Left cardiac atrium (tissue), 4 donors: ENCODE data around the gene SIM2. TPM values are rescaled to one million over a fixed set of nuclear protein-coding genes. Genes with fewer than 3 reads are reported as not detected.

ENCODE experiments used
- ATAC-seq, 2 donors: fragments of 200-7000 bp; cut with Tn5 transposase; one replicate each; pipeline ENCODE4 v1.9.1; 2020; ENCODE audit warnings: mild to moderate bottlenecking in 2 of 2, moderate library complexity in 2 of 2
- DNase-seq: peaks from one replicate; pipeline ENCODE4 v3.0.0-alpha.2; 2020
- intact Hi-C, 2 donors: fragments of 100-400 bp; cut with DNase I; formaldehyde crosslinking; loops; one replicate each; pipeline versions ENCODE4 v1.14.1 to v1.15.1; 2022 to 2023
- total RNA-seq, 2 donors: library from RNA; stranded (reverse); fragmentation: NEBNext Ultra II Directional; extraction: Animal tissue kit (Norgen Biotek cat#: 25700); gene quantifications; one replicate each; pipeline ENCODE4 v1.2.1, GENCODE V29; 2021
- donor health status: DM: no; HTN: yes; CAD: no.
- donor health status: DM: no; HTN: yes; CAD: no; lungs with severe emphysema.
- donor health status: DM: yes; HTN: yes; CAD: no.
- donor health status: Dilated cardiomyopathy.

The SIM2 gene
- total RNA-seq, 2 donors from 2014 or later: not detected

GRCh38 chr21:36730291-36731281, 31.7 kb downstream of the SIM2 start:
- ATAC-seq (no peak), DNase-seq (no peak)
- intact Hi-C loops: no loop called here

DNA sequence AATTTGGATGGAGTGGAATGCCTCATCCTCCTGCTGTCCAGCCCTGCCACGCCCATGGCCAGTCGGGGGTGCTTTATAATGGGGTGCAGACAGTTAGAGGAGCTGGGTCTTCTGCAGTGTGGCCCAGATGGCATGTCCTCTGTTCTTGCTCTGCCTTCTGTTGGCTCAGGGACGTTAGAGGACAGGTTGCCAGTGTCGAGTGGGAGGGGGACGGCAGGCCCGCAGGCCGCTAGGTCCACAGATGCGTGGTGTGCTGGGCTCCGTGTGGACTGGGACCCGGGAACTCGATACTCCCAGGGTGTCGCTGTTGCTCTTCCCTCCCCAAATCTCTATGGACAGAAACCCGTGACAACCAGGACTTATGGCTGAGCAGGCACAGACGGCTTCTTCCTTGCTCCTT, 33.3 kb downstream of the SIM2 start:
- ATAC-seq (no peak), DNase-seq (no peak)
- intact Hi-C loops: no loop called here

DNA sequence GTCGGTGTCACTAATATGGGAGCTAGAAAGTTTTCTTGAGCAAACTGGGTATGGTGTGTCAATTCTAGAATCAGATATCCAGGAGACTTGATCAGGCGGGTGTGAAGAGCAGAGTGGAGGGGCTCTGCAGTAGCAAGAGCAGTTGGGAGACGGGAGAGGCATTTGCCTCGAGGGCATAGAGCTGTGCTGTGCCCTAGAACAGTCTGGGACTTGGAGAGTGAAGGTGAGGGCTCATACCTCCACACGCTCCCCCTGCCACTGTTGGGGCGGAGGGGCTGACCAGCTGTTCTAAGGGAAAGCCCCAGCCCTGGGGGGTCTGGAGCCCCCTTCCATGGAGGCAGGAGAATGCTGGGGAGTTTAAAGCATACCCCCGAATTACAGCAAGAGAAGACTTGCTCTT, 33.8 kb downstream of the SIM2 start:
- intact Hi-C loops: no loop called here
- ATAC-seq: no peak

GRCh38 chr21:36733857-36734256, 34.9 kb downstream of the SIM2 start:
- ATAC-seq: no peak
- intact Hi-C loops: no loop called here
- DNase-seq: no peak

More for the DNA sequence above, 33.8 kb downstream of the SIM2 start:
- DNase-seq: no peak

GRCh38 chr21:36734367-36735200, 35.7 kb downstream of the SIM2 start:
- DNase-seq (no peak), ATAC-seq (no peak)
- intact Hi-C loops: no loop called here

- no peak for DNase-seq
- intact Hi-C loops: no loop called here
- ATAC-seq: no peak
Observed at GRCh38 chr21:36735201-36735515, 36.2 kb downstream of the SIM2 start.

DNA sequence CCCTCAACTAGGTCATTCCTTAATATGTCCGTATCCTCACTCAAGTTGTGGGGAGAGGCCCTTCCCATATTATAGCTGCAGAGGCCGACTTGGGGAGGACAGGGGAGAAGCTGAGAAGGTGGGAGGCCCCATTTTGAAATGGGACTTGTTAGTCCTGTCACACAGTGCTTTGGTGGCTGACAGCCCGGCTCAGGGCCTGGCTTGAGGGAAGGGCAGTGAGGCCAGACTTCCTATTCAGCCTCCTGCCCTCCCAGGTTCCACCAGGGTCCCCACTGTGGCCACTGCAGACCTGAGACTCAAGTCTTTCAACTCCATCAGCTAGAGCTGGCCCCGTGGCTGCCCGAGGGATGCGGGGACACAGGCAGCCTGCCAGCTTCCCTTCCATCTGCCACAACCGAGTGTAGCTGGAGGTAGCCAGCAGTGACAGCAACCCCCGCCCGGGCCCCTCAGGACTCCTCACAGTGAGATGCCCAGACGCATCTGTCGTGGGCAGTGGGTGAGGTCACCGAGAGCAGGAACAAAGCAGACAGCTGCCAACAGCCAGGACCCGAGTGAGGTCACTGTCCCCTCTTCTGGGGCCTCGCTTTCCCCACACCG, 36.9 kb downstream of the SIM2 start:
- no peak for DNase-seq
- intact Hi-C loops: no loop called here
- no peak for ATAC-seq

DNA sequence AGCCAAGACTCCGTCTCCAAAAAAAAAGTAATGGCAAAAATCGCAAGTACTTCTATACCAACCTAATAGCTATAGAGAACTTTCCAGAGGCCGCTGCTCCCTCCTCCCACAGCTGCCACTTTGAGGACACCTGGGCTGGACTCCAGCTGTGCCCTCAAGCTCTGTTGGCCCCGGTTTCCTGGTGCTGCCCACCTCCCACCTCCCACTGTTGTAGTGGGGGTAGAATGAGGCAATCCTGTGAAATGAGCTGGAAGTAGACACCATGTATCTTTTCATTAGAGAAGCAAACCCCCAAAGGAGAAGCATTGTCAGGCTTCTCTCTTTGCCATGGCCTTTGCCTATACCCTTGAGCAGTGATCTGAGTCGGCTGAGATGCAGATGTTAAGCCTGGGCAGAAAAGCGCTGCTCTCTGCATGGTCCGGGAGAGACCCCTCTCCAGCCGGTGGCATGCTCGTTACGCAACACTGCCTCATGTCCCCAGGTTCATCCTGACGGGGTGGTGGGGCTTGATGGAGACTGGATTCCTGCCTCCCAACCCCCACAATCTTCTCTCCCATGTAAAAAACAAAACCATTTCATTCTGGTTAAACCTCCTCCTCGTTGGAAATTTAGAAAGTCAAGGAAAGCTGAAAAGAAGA, 39.7 kb downstream of the SIM2 start:
- DNase-seq (no peak), ATAC-seq (no peak)
- intact Hi-C loops: no loop called here

DNA sequence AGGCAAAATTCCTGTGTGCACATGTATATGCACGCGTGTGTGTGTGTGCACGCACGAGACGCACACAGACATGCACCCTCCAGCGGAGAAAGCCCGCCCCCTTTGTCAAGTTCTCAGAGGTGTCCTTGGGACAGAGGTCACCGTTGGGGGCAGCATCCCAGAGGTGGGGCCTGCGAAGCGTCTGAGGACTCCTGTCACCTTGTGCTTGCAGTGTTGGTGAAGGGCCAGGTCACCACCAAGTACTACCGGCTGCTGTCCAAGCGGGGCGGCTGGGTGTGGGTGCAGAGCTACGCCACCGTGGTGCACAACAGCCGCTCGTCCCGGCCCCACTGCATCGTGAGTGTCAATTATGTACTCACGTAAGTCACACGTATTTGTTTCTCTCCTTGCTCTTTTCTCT, 42.6 kb downstream of the SIM2 start:
- ATAC-seq (no peak), DNase-seq (no peak)
- intact Hi-C loops: loop anchor here in 1 of 2 donors (10.0 kb wide), 1 partner anchor 173 kb away; no protein-coding TSS in a partner anchor

DNA sequence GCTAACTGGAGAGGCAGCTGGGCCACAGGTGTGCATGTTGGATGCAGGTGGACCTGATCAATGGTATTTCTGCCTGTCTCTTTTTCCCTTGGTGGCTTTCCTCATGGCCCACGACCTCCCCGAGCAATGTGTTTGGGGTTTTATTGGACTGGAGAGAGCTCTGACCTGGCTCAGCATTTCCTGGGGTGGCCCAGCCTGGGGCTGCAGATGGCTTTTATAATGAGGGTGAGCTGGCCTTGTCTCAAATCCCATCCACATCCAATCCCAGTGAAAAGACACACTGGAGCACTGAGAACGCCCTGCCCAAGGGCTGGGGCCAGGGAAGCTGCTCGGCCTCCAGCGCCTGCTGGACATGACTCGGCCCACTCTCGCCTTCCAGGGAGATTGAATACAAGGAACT, 44.1 kb downstream of the SIM2 start:
- ATAC-seq (no peak), DNase-seq (no peak)
- intact Hi-C loops: loop anchor here in 1 of 2 donors (10.0 kb wide), 1 partner anchor 172 kb away; no protein-coding TSS in a partner anchor

DNA sequence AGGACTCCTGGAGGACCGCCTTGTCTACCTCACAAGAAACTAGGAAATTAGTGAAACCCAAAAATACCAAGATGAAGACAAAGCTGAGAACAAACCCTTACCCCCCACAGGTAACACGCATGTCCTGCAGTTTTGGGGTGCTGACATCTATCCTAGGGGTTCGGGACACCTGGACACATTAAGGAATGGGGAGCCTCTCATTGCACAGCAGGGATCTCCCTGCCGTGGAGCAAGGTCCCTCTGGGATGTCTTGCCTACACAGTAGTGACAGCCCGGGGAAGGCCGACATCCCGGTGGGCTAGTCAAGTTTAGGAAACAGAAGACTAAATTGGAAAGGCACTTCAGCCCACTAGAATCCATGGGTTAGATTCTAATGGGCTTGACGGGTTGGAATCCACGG, 44.5 kb downstream of the SIM2 start:
- no peak for ATAC-seq
- no peak for DNase-seq
- intact Hi-C loops: loop anchor here in 1 of 2 donors (10.0 kb wide), 1 partner anchor 171 kb away; no protein-coding TSS in a partner anchor

- ATAC-seq (no peak), DNase-seq (no peak)
- intact Hi-C loops: loop anchor here in 1 of 2 donors (10.0 kb wide), 1 partner anchor 171 kb away; no protein-coding TSS in a partner anchor
Observed at GRCh38 chr21:36744190-36744559, 45.3 kb downstream of the SIM2 start.

DNA sequence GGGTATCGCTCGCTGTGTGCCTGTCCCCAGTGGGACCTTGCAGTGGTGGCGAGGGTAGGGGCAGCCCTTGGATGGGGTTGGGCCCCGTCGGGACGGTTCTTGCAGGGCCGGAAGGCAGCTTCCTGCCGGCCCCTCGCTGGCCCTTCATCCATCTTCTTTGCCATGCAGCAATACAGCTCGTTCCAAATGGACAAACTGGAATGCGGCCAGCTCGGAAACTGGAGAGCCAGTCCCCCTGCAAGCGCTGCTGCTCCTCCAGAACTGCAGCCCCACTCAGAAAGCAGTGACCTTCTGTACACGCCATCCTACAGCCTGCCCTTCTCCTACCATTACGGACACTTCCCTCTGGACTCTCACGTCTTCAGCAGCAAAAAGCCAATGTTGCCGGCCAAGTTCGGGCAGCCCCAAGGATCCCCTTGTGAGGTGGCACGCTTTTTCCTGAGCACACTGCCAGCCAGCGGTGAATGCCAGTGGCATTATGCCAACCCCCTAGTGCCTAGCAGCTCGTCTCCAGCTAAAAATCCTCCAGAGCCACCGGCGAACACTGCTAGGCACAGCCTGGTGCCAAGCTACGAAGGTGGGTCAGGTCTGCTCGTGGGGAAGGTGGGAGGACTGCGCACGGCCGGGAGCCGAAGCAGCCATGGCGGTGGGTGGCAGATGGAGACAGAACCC, 45.8 kb downstream of the SIM2 start:
- intact Hi-C loops: loop anchor here in 1 of 2 donors (10.0 kb wide), 1 partner anchor 170 kb away; no protein-coding TSS in a partner anchor
- peak in 1 of 2 donors; percentile 21 for ATAC-seq
- no peak for DNase-seq

DNA sequence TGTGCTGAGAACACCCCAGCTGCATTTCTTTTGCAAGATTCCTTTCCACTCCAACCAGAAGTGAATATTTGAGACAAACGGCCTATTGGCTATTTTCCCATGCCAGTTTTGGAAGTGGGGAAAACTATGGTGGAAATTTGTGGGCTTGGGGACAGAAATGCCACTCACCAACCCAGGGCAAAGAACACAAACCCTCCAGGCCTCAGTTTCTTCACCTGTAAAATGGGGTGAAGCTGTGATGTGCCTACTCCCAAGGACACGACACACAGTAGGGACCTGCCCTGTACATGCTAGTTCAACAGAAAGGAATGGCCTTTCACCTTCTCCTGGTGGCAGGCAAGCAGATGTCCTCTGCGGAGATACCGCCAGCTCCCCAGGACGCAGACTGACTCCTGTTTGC, 46.5 kb downstream of the SIM2 start:
- intact Hi-C loops: loop anchor here in 1 of 2 donors (10.0 kb wide), 1 partner anchor 169 kb away; no protein-coding TSS in a partner anchor
- no peak for ATAC-seq
- DNase-seq: no peak

DNA sequence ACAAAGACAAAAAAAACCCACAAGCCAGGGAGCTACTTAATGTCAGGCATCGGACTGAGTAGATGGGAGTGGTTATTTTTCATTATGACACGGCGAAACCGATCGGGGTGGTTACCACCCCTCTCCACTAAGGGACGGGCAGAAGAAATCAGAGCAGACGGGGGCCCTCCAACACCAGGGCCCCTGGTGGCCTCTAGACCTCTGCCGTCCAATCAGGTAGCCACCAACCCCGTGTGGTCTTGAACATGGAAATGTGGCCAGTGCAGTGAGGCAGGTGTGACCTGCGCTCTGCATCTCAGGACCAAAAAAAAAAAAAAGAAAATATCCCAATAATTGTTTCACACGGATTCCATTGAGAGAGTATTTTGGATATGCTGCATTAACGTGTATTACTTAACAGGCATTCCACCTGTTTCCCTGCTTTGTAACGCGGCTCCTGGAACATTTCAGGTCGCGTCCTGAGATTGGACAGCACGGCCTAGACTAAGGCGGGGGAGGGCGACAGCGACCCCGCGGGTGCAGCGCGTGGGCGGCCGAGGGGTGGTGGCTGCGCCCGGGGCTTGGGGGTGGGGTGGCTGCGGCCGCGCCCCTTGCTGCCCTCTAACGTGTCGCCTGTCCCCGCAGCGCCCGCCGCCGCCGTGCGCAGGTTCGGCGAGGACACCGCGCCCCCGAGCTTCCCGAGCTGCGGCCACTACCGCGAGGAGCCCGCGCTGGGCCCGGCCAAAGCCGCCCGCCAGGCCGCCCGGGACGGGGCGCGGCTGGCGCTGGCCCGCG, 48.3 kb downstream of the SIM2 start:
- intact Hi-C loops: loop anchor here in 1 of 2 donors (10.0 kb wide), 1 partner anchor 168 kb away; no protein-coding TSS in a partner anchor
- no peak for DNase-seq
- ATAC-seq: peak; percentile 8 to 10

DNA sequence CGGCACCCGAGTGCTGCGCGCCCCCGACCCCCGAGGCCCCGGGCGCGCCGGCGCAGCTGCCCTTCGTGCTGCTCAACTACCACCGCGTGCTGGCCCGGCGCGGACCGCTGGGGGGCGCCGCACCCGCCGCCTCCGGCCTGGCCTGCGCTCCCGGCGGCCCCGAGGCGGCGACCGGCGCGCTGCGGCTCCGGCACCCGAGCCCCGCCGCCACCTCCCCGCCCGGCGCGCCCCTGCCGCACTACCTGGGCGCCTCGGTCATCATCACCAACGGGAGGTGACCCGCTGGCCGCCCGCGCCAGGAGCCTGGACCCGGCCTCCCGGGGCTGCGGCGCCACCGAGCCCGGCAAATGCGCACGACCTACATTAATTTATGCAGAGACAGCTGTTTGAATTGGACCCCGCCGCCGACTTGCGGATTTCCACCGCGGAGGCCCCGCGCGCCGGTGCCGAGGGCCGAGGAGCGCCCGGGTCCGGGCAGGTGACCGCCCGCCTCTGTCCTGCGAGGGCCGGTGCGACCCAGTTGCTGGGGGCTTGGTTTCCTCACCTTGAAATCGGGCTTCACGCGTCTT, 49.0 kb downstream of the SIM2 start:
- DNase-seq: no peak
- intact Hi-C loops: loop anchor here in 1 of 2 donors (10.0 kb wide), 1 partner anchor 167 kb away; no protein-coding TSS in a partner anchor
- ATAC-seq: peak; percentile 42 to 56

- no peak for DNase-seq
- ATAC-seq: peak; percentile 39 to 67
- intact Hi-C loops: loop anchor here (5.0 to 10.0 kb wide), 2 partner anchors 165 to 167 kb away; no protein-coding TSS in a partner anchor
Observed at GRCh38 chr21:36749935-36750575, 51.1 kb downstream of the SIM2 start.
